Tracheal epithelial cell (primary cell): Measurements from ENCODE around the gene SETBP1. TPM values are rescaled to one million over a fixed set of nuclear protein-coding genes. Genes with fewer than 3 reads are reported as not detected.

Experiments
- total RNA-seq: library from RNA; depleted of rRNA; stranded (reverse); fragments of >200 nt; gene quantifications from 2 replicates; pipeline ENCODE4 v1.2.1, GENCODE V29; 2014

SETBP1 gene
- total RNA-seq, result 1.3 and 2.7 TPM in 2 replicates

GRCh38 chr18:44680273-44681075 is at the start of gene SETBP1:
TSS of gene SETBP1 (plus strand) at chr18:44680888. CDS start at chr18:44701347, 20,459 bp downstream.

